ENCODE results near the gene PIP4K2A.

GRCh38 chr10:22697101-22697500 is 17.3 kb downstream of the PIP4K2A start:
- no peak for TF ChIP-seq NANOG (IDR thresholded peaks at IDR 0.05; ENCODE audit: borderline replicate concordance)
- TF ChIP-seq CTCF (conservative IDR thresholded peaks at IDR 0.05; ENCODE audit: low read depth in 2 of 2), result no peak
- TF ChIP-seq ZNF114 (CRISPR knock-in tag; IDR thresholded peaks at IDR 0.05), result no peak
- TF ChIP-seq EZH2 (IDR thresholded peaks at IDR 0.05; ENCODE audit: low read depth, unreplicated experiment), result no peak
- TF ChIP-seq POLR2AphosphoS5 (IDR thresholded peaks at IDR 0.05; ENCODE audit: low read depth), result no peak
- no peak for TF ChIP-seq ZNF331 (CRISPR knock-in tag; IDR thresholded peaks at IDR 0.05; ENCODE audit: low read depth)
- TF ChIP-seq CREB1 (CRISPR knock-in tag; IDR thresholded peaks at IDR 0.05; ENCODE audit: low read depth), result no peak
- no peak for TF ChIP-seq REST (IDR thresholded peaks at IDR 0.05; ENCODE audit: unreplicated experiment)
- TF ChIP-seq JUNB (IDR thresholded peaks at IDR 0.05; ENCODE audit: unreplicated experiment), result no peak
- TF ChIP-seq EZH2phosphoT487 (IDR thresholded peaks at IDR 0.05; ENCODE audit: unreplicated experiment), result no peak
